Stimulated activated CD8-positive, alpha-beta memory T cell treated with anti-CD3 and anti-CD28 coated beads, Interleukin-12 subunit alpha, Interleukin-12 subunit beta, amount 100 ng/mL, for 24 hours (primary cell): Measurements from ENCODE around the gene SIL1.
"Not testable (repeated sequence)": the region's sequence is repeated elsewhere in the genome, so short reads cannot be mapped to it uniquely, and the experiment has no call there.

Experiments used
- DNase-seq: peaks from one replicate; pipeline ENCODE4 v3.0.0-alpha.2; 2020; ENCODE audit errors: extremely low read depth

SIL1 gene

DNA sequence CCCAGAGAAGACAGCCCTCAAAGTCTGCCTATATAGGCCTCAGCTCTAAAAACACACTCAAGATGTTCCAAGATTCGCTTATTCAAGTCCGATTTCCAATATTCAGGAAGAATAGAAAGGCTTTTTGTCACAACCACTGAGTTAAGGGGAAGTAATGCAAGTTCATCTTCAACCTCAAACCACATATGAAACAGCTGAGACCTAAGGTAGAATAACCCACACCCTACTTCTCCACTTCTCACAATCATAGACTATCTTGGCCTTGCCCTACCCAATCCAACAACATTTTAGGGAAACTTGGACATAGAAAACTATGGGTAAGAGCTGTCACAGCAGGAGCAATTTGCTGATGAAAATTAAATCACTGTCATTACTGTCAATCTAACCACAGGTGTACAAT lies 171.0 kb downstream of the SIL1 start:
- no peak for DNase-seq

DNA sequence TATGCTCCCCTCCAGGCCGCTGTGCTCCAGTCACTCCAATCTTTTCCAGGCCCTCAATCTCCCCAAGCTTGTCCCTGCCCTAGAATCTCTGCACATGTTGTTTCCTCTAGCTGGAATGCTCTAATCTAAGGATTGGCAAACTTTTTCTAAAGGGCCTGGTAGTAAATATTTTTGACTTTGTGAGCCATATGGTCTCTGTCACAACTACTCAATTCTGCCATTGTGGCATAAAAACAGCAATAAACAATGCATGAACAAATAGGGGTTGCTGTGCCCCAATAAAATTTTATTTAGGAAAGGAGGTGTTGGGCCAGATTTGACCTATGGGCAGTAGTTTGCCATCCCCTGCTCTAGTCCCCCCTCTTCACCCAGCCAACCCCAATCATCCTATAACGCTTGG lies 172.5 kb downstream of the SIL1 start:
- no peak for DNase-seq

DNA sequence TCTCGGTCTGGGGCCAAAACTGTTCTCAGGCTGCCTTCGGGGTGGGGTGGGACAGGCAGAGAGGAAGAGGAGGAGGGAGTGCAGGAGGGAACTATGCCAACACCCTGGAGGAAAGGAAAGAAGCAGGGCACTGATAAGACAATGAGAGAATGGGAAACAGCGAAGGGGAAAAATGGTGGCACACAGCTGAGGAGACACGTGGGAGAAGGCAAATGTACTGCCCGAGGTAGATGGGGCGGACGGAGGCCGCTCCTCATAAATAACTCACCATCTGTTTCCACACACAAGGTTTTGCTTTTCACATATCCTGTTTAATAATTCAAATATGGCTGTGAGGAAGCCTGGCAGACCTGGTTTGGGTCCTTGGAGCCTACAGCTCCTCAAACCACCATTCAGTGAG lies 174.9 kb downstream of the SIL1 start:
- no peak for DNase-seq

DNA sequence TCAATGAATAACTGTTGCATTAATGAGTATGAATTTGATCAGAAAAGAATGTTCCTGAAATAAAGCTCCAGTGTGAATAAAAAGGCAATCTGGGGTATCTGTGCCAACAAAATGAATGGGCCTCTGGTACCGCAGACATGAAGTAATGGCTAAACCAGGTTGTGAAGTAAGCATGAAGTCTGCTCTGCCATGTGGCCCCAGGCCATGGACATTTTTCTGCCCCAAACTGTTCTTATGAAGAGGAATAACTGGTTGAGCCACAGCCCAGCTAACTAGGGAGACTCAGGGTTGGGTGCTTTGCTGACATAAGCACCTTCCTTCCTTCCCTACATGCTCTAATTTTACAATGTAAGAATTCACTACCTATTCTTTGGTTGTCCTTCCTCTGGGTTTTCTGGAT lies 175.6 kb downstream of the SIL1 start:
- no peak for DNase-seq

DNA sequence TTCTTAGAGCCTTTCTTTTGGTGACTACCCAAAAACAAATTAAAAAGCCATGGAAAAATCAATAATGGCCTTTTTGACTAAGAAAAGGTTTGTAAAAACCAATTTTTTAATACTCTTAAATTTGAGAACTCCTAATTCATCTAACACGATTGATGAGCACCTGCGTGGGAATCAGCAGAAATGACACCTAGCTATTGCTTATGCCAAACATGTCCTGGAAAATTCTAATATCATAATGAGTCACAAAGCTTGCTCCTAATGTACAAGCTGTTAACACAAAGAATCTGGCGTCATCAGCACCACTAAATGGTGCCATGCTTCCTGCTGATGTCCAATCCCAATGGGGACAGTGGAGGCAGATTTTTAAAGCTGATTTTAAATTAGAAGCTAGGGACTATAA lies 176.8 kb downstream of the SIL1 start:
- DNase-seq: no peak

DNA sequence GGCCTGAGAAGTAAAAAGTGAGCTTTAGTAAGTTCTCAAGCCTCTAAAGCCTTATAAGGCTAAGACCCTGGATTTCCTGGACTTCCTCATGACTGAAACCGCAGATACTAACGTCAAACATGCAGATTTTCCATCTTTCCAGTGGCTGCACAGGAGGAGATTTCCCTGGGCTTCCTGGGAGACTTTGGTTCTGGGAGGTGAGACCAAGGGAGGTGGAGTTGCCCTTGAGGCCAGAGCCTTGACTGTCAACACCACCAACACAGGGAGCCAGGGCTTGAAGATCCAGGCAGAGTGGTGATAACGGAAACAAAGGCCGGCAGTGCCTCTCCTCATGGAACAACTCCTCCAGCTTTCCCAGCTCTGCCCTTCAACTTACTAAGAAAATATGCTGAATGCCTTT lies 178.3 kb downstream of the SIL1 start:
- DNase-seq: no peak

DNA sequence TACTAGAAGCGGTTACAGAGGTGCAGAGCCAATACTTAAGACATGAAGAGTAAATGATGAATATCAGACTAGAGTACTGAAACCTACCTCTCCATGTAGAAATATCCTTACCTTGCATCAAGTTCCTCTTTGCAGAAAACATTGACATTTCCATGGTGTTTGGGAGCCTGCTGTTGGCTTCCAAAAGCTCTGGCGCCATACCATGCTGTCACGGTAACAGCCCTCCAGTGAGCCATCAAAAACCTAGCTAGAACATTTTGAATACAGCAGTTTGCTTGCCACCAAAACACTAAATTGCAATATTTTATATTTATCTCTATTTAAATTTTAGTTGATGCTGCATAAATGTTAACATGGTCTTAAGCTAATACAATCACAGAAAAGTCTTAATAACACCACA lies 179.0 kb downstream of the SIL1 start:
- DNase-seq: no peak

DNA sequence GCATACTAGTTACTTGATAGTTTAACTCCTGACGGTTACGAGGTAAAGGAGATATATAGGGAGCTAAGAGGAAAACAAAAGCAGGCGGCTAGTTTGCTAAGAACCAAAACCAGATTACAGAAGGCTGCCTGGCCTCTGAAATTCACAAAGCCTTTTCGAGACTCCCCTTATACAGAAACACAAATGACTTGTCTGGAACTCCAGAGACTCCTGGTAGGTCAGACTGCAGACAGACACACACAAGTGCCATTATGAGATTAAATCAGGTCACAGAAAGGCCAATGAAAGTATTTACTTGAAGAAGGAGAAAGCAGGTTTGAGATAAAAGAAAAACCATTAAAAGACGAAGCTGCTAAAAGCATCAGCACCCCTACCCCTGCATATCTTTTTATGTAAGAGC lies 180.5 kb downstream of the SIL1 start:
- no peak for DNase-seq

DNA sequence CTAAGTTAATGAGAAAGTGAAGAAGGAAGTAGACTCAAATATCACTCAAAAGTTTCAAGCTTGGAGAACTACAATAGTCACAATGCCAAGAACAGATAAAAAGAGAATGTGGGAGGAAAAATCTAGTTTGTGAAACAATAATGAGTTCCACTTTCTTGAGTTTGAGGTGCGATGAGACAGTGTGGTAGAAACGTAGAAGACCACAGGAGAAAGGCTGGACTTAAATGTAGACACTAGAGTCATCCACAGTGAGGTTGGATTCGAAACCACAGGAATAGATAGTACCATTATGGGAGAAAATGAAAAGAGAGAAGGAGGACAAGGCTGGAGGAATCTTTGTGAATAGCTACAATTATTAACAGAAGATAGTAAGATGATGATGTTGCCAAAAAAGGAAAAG lies 182.0 kb downstream of the SIL1 start:
- no peak for DNase-seq

DNA sequence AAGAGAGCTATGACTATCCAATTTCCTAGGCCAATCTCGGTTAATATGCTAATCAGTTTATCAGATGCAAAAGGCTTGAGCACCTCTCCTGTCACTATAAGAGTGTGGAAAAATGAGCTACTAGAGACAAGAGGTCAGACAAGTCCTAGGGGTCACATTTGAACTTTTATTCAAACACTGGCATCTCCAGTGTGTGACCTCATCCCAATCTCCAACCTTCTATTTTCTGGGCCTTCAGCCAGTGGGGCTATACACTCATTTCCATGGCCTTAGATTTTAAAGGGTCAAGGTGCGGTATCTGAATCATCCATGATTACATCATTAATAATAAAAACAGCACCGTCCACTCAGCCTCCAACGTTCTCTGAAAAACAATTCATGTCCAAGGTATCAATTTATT lies 183.4 kb downstream of the SIL1 start:
- no peak for DNase-seq

DNA sequence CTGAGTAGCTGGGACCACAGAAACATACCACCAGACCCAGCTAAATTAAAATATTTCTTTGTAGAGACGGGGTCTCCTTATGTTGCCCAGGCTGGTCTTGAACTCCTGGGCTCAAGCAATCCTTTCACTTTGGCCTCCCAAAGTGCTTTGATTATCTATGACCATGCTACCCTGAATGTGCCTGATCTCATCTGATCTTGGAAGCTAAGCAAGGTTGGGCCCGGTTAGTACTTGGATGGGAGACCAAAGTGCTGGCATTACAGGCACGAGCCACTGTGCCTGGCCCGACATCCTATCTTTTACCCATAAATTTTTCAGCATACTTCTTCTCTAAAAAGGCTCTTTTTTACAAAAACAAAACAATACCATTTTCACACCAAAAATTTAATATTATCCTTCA lies 186.0 kb downstream of the SIL1 start:
- no peak for DNase-seq

DNA sequence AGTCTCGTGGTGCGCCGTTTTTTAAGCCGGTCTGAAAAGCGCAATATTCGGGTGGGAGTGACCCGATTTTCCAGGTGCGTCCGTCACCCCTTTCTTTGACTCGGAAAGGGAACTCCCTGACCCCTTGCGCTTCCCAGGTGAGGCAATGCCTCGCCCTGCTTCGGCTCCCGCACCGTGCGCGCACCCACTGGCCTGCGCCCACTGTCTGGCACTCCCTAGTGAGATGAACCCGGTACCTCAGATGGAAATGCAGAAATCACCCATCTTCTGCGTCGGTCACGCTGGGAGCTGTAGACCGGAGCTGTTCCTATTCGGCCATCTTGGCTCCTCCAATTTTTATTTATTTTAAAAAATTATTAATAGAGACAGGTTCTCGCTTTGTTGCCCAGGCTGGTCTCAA lies 187.0 kb downstream of the SIL1 start:
- not testable (repeated sequence) for DNase-seq

DNA sequence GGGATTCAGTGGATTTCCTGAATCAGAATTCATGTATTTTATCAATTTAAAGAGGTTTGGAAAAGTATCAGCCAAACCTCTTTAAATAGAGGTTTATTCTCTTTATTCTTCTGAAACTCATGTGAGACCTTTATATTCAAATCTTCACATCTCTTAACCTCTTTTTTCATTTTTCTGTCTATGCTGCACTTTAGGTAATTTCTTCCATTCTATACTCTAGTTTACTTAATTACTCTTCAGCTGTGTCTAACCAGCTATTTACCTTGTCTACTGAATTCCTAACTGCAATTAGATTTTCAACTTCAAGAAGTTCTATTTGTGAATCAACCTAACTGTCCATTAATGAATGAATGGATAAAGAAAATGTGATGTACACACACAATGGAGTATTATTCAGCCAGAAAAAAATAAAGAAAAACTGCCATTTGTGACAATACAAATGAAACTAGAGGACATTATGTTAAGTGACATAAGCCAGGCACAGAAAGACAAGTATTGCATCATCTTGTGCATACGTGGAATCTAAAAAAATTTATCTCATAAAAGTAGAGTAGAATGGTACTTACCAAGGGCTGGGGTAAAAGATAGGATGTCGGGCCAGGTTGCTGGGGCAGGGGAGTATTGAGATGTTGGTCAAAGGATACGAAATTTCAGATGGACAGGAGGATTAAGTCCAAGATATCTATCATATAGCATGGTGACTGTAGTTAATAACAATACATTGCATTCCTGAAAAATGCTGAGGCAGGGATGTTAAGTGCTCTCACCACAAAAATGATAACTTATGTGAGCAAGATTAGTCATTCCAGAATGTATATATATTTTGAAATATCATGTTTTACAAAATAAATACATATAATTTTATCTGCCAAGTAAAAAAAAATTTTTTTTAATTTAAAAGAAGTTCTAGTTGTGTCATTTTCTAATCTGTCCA lies 193.5 kb downstream of the SIL1 start:
- DNase-seq: no peak

DNA sequence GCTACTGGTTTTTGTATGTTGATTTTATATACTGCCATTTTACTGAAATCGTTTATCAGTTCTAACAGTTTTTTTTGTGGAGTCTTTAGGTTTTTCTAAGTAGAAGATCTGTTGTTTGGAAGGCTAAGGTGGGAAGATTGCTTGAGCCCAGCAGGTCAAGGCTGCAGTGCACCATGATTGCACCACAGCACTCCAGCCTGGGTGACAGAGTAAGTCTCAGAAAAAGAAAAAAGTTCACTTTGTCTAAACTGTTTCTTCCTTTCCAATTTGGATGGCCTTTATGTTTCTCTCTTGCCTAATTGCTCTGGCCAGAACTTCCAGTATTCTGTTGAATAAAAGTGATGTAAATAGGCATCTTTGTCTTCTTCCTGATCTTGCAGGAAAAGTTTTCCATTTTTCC lies 198.5 kb downstream of the SIL1 start:
- no peak for DNase-seq

DNA sequence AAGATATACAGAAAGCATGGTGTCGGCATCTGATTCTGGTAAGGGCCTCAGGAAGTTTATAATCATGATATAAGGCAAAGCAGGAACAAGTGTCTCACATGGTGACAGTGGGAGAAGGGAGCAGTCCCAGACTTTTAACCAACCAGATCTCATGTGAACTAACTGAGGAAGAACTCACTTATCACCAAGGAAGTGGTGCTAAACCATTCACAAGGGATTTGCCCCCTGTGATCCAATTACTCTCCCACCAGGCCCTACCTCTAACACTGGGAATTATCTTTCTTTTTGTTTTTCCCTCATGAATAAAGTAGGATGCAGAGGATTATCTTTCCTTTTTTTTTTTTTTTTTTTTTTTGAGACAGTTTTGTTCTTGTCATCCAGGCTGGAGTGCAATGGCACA lies 199.6 kb downstream of the SIL1 start:
- DNase-seq: no peak

DNA sequence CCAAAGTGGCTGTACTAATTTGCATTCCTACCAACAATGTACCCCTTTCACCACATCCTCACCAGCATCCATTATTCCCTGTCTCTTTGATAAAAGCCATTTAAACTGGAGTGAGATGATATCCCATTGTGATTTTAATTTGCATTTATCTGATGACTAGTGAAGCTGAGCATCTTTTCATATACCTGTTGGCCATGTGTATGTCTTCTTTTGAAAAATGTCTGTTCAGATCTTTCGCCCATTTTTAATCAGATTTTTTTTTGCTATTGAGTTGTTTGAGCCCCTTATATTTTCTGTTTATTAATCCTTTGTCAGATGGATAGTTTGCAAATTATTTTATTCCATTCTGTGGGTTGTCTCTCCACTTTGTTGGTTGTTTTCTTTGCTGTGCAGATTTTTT lies 202.0 kb downstream of the SIL1 start:
- no peak for DNase-seq

DNA sequence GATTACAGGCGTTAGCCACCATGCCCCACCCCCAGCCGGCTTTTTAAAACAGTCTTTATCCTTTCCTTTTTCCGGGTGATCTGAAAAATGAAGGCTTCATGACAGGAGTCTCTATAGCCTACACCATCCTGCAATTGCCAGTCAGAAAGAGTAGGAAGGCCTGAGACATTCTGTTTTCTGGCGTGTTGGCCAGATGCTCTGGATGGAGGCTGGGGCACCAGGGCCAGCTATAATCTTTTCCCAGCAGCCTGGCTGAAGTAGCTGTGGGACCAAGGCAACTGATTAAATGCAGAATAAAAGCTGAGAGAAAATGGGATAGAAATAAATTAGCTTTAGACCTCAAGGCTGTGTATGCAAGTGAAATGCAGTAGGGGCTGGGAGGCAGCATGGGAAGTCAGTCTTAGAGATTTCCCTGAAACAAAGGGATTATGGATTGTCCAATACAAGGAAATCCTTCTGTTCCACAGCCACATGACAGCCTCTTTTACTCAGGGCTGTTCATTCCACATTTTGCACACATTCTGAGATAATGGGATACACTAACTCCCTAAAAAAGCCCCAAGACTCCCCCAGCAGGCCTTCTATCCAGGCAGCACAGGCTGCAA lies 207.1 kb downstream of the SIL1 start:
- DNase-seq: no peak

DNA sequence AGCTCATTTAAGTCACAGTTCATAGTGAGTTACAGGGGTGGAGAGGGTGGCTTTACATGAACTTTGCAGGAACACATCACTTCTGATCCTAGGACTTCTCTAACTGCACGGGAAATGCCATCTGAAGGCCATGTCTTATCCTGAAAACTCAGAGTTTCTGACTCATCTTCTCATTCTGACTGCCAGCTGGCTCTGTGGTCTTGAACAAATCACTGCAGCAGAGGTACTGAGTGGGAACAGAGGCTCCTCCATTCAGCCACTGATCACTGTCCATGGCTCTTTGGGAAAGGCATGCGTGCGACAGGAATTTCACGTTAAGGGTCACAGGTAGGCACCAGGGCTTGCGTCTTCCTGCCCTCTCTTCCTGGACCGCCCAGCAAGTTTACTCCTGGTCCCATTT lies 208.4 kb downstream of the SIL1 start:
- DNase-seq: no peak

DNA sequence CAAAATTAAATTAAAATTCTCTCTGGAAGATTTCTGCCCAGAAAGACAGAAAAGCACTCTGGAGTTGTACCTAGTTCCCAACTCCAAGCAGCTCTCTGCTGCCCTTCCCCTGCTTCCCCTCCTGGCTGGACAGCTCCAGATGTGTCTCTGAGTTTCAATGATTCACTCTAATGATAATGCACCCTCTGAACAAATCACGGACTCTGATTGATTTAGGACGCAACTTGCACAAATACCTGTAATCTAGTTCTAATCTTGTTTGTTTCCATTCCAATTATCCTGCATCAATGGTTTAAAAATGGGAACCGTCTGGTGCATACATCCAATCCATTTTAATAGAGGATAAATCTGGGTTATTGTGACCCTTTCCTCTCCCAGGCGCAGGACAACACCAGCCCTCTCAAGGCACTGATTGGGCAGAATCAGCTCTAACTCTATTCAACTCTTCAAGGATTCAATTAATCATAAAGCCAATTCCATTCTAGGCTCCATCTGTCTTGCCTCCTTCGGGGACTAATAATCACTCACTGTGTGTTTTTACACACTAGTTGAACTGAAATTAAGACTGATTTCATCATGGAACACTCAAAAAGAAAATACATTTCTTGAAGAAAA lies 211.9 kb downstream of the SIL1 start:
- no peak for DNase-seq

DNA sequence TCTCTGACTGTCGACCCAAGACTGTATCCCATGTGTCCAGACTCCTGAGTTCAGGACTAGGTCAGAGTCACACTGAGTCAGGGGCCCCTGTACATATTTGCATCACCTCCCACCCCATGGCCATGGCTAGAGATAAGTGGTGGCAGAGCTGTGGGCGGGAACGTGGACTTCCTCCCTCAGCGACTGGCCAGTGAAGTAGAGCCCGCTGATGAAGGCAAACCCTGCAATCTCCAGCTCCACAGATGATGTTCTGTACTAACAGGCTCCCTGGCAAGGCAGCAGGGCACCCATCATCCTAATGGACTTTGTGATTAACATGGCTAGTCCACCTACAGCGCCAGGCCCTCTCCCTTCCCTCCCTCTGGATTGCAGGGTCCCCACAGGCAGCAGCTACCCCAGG lies 212.5 kb downstream of the SIL1 start:
- no peak for DNase-seq

DNA sequence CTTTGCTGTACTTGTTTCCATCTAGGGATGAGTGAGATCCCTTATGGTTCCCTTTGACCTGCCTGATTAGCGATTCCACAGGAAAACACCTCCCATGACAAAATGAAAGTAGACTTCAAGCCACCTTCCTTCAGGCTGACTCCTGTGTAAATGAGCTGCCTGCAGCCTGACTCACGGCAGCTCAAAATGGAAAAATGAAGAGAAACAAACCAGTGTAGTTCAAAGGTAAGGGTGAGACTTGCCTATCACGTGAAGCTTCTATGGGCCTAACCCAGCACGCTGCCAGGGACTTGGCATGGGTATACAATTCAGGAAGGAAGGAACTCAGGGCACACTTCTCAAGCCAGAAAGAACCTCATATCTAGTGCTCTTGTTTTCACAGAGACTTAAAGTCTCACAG lies 212.9 kb downstream of the SIL1 start:
- DNase-seq: no peak

DNA sequence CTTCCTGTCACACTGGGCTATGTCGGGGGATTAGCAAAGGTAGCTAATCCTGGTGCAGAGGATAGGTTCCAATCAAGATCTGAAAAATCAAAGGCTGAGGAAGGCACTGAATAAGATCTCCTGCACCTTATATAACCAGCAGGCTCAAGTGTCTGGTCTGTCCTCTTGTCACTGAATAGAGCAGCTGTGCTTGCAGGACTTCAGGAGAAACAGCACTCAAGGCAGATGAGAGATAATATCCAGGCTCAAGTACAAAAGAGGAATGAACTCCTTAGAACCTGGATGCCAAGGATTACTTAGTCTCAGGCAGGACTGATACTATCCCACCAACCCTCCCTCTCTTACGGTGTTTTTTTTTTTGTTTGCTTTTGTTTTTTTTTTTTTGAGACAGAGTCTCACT lies 214.2 kb downstream of the SIL1 start:
- DNase-seq: no peak

DNA sequence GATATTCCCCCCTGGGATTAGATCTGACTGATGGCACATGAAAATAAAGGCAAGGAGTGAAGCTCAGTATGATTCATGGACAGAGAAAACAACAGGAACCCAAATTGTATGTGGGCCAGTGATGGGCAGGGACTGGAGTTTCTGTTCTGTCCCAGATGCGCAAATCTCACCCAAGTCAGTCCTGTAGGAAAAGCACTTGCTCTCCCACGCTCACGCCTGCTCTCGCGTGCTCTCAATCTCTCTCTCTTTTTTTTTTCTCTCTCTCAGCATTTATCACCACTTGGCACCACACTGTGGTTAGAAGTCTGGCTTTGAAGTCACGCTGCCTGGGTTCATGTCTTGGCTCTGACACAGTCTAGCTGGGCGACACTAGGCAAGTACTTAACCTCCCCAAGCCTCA lies 216.6 kb downstream of the SIL1 start:
- no peak for DNase-seq
